ENCODE measurements around the gene UBXN4.
A peak's percentile ranks its signal among the peaks of the same experiment; 100 is the strongest.
"Not testable (repeated sequence)": the region's sequence is repeated elsewhere in the genome, so short reads cannot be mapped to it uniquely, and the experiment has no call there.

Gene UBXN4, protein sequence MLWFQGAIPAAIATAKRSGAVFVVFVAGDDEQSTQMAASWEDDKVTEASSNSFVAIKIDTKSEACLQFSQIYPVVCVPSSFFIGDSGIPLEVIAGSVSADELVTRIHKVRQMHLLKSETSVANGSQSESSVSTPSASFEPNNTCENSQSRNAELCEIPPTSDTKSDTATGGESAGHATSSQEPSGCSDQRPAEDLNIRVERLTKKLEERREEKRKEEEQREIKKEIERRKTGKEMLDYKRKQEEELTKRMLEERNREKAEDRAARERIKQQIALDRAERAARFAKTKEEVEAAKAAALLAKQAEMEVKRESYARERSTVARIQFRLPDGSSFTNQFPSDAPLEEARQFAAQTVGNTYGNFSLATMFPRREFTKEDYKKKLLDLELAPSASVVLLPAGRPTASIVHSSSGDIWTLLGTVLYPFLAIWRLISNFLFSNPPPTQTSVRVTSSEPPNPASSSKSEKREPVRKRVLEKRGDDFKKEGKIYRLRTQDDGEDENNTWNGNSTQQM

DNA sequence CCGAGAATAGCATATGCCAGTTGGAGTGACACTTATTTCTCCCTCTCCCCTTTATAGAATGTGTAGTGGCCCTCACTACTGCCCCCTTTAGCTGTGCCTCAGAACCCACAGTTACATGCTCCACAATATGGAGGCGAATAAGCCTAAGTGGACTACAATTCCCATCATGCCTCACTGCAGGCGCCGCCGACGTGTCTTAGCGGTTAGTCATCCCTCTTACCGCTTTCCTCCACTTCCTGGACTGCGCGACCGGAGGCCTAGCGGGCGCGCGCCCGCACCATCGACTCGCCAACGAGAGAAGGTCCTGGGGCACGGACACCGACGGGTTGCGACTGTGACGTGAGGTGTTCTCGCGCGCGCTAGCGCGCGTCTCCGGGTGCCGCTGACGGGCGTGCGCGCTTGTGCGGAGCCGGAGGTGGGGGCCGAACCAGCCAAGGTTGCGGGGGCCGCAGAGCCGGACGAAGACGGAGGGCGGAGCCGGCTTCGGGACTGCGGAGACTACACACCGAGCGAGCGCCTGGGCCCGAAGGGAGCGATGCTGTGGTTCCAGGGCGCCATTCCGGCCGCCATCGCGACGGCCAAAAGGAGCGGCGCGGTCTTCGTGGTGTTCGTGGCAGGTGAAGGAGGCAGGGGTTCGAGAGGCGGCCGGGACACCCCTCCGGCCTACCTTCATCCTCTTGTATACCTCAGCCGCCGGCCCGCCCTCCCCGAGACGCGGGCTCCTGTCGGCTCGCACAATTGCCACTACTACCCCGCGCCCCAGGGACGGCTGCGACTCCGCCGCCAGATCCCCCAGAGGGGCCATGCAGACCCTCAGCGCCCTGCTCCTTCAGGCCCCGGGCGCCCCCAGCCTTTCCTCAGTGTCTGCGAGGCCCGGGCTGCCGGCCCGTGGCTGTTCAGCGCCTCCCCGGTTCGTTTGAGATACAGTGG, at the start of gene UBXN4:
Gene UBXN4, plus strand, starts transcription at position 461 of the 930 bp plus-strand sequence. Its CDS starts 75 bp downstream, at position 536.
- peak; percentile 92 for DNase-seq

DNA sequence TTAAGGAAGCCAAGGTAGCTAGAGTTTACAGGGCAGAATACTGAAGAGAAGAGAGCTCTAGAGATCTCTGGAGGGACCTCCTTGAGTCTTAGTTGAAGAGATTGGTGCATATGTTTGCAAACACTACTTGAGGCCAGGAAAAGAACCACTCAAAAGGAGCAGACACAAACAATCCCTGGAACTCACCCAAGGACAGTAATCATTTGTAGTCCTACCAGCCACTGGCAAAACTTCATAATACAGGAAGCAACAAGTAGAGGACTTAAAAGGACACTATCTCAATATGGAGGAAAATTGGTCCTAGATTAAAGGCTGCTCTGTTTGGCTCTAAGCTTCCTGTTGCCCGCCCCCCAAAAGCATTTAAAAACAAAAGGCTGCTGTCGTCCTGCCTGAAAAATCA, 46.9 kb upstream of the UBXN4 start:
- DNase-seq: no peak

DNA sequence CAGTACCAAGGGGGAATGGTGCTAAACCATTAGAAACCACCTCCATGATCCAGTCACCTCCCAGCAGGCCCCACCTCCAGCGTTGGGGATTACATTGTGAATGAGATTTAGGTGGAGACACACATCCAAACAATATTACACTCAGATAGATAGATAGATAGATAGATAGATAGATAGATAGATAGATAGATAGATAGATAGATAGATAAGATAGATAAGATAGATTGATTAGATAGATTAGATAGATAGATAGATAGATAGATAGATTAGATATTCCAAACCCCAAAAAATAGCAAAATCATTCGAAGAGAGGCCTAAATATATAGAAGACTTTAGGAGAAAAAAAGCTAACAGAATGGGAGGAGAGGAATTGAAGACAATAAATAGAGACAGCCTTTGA, 42.8 kb upstream of the UBXN4 start:
- no peak for DNase-seq

DNA sequence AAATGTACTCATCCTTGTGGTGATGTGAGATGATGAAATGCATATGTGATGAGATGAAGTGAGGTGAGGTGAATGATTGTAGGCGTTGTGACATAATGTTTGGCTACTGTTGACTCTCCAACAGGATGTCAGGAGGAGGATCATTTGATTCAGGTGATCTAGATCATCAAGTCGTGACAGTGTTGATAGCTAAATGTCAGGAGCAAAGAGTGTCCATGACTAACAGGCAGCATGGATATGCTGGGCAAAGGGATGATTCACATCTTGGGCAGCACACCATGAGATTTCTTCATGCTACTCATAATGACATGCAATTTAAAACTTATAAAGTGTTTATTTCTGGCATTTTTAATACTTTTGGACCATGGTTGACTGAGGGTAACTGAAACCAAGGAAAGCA, 40.2 kb upstream of the UBXN4 start:
- no peak for DNase-seq

DNA sequence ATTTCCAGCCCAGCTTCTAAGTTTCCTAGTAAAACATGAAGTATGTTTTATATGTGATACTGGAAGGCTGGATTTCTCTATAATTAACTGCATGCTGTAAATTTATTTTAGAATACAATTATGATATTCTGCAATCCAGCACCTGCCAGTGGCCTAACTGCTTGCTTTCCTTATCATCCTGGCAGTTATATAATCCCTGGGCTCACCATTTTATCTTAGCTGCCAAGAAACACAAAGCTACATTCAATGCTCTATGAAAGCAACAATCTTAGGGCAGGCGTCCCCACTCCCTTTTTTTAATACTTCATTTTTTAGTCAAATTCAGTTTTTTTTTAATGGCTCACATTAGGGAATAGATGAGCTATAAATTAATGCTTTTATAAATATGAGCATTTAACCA, 38.4 kb upstream of the UBXN4 start:
- no peak for DNase-seq

DNA sequence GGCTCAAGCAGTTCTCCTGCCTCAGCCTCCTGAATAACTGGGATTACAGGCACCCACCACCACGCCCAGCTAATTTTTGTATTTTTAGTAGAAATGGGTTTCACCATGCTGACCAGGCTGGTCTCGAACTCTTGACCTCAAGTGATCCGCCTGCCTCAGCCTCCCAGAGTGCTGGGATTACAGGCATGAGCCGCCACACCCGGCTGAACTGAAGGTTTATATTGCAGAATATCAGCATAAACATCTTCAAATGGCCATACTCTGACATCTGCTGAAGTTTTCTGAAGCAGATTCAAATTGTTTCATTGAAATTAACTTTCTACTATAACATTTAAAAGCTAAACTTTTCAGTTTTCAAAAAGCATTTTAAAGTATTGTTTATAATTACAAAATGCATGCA, 37.6 kb upstream of the UBXN4 start:
- DNase-seq: not testable (repeated sequence)

DNA sequence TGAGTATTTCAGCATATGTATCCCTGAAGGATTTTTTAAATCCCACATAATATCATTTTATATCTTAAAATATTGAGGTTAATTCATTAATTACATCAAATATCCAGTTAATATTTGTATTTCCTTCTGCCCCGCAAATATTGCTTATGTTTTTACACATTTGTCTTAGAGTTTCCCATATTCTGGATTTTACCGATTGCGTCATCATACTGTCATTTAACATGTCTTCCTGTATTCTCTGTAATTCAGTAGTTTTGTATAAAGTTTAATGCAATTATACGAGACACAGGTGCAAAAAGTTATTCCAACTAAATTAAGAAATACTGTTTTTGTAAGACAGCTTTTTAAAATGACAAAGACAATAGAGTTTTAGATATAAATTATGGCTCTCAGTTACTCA, 33.5 kb upstream of the UBXN4 start:
- no peak for DNase-seq

DNA sequence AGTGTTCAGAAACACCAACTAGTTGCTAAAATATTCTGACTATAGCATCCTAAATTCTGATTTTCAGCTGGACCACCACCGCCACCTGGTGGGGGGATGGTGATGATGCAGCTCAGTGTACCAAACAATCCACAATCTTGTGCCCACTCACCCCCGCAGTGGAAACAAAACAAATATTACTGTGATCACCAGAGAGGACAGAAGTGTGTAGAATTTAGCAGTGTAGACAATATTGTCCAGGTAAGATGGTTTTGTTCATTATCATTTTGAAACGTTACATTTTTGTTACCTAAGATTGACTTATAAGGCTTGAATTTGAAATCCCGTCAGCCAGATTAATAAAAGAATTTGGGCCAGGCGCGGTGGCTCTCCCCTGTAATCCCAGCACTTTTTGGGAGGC, 31.7 kb upstream of the UBXN4 start:
- DNase-seq: peak; percentile 74

DNA sequence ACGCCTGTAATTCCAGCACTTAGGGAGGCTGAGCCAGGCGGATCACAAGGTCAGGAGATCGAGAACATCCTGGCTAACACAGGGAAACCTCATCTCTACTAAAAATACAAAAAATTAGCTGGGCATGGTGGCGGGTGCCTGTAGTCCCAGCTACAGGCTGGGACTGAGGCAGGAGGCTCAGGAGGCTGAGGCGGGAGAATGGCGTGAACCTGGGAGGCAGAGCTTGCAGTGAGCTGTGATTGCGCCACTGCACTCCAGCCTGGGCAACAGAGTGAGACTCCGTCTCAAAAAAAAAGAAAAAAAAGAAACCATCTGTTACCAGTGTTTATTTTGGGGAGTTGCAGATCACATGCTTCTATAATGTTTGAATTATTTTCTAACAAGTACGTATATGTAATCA, 26.6 kb upstream of the UBXN4 start:
- DNase-seq: not testable (repeated sequence)

DNA sequence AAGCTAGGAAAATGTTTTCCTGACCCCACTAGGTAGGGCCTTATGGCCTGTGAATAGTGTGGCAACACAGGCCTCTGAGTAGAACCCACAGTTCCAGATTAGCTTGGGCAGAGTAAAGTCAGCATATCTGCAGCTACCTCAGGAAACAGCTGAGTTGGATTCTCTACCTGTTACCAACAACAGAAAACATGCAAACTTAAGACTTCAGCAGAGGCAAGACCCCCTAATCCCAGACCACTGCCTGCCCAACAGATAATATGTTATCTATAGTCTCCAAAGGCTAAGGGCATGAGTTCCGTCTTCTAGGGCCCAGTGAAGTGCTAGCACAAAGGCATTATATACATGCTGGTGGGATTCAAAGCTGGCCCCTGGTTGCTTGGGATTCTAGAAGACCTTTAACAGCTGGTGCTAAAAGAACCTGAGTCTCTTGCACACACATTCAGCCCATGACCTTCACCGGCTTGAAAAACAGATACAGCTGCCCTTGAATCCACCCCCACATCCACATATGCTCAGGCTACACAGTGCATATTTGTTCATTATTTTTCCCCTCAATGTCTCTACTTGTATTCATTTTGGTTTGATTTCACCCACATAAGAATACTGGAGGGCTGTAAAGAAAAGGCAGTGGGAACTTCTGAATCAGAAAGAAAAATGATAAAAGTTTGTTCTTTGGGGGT, 13.5 kb upstream of the UBXN4 start:
- no peak for DNase-seq

DNA sequence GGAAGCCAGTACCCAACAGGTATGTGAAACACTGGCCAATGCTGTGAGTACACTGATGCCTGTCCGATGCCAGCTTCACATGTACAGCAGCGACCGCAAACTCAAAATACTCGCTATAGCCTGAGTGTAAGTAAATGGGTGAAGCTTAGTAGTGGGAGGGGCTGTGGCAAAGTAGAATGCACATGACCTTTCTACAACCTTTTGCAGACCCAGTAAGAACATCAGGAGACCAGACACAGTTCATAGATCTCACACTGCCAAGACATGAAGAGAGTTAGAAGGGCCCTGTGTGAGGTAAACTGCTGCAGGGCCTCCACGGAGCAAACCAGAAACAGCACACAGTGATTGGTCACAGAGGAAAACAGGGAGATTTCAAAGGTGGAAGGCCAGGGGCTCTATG, 9.1 kb upstream of the UBXN4 start:
- DNase-seq: no peak

DNA sequence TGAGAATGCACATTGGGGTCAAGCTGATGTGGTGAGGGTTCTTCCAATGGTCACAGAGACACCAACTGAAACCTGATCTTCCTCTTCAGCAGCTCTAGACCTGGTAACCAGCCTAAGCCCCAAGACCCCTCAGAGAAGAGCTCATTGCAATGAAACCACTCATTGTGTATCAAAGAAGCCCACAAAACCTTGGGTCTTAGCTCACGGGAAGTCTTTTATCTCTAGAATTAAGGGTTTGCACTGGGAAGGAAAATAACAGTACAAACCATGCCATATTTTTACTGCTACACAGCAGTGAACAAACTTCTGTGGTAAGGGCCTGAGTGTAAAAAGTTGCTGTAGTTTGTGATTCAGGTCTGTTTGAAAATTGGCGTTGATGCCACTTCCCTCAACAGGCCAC, 8.6 kb upstream of the UBXN4 start:
- DNase-seq: no peak

DNA sequence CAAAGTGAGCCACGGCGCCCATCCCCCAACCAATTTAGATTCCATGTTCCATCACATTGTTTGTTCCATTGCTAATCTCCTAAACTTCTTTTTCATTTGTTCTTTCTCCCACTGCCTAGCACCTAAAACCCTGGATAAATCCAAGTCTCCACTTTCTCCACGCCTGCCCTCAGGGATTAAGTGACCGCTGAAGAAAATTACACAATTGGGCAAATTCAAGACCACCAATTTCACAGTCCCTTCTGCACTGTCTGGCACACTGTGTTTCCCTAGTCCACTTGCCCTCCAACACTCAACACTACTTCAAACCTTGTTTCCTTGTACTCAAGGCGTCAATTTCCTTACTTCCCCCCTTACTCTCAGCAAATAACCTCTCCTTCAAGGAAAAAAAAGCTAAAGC, 5.1 kb upstream of the UBXN4 start:
- DNase-seq: no peak

DNA sequence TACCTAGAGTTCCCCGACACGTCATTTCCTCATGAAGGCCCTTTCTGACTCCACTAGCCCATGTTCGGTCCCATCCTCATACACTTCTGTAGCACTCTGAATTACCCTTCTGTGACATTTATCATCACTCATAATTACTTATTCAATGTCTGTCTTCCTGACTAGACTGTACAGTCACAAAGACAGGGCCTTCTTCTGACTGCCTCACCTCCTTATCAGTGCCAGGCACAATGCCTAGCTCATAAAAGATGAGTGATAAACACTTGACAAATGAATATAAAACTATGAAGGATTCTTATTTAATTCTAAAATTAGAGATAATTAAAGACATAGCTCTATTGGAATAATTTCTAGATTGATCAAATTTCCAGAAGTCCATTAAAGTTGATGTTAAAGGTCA, 1.4 kb upstream of the UBXN4 start:
- DNase-seq: no peak

DNA sequence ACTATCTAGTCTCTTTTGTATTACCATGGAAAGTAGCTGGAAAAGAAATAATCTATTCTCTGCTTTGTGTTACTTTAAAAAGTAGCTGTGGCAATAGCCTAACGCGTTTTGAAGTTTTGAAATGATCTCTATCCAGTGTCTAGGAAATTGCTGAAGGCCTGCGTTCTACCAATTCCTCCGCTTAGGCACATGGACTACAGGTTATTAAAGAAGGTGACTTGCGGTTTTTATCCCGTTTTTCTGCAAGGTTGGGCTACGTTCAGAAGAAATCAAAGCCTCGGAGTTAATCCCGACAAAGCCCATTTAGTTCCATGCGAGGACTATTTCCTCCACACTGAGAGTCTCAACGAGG, 636 bp upstream of the UBXN4 start:
- DNase-seq: no peak

DNA sequence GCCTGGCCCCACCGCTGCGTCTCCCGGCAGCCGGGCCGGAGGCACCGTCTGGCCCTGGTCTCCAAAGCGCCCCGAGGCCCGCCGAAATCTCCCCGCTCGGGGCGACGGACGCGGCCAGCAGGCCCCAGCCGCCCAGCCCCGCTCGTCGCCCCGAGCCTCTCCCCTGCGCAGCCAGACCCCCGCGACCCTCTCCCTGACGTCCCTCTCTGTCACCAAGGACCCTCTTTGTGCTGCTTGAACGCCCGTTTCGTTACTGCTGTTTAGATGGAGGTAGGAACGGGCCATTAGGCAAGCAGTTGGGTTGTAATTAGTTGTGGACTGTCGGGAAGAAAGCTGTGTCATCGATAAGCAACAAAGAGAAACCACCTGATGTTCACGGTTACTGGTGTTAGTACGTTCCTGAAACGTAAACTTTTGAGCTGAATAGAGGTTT, 686 bp downstream of the UBXN4 start:
- DNase-seq: no peak

DNA sequence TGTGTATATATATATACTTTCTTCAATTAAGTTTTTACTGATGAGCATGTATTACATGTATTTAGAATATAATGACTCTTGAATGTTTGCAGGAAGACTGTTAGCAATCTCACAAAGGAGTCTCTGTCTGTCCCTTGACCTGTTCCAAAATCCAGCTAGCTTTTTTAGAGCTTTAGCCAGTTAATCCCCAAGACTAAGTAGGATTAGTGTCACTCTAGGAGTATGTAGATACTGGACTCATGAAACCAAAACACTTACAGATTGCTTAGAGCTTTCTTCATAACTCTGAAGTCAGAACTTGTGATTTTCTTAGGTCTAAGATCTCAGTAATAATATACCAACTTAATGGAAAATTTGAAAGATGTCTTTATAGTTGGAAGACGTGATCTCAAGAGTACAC, 2.2 kb downstream of the UBXN4 start:
- no peak for DNase-seq

DNA sequence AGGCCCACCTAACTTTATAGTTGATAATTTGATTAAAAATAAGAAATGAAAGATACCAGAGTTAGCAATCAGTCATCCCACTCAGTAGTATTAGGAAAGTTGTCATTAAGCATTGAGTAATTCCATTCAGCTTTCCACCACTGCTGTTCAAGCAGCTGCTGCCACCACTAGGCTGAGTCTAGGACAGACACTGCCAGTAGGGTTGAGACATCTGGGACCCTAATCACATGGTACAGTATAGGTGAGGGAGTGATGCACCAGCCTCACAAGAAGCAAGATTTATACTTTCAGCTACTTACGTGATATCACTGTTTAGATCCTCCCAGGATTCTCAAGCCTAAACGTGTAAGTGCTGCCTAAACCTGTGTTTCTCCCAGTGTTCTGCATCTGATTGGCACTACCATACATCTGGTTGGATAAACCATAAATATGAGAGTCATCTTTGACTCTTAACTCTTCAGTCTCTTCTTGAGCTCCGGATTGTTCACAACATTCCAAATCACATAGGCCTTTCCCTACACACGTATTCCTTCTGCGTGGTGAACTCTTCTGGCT, 3.2 kb downstream of the UBXN4 start:
- DNase-seq: peak; percentile 23

DNA sequence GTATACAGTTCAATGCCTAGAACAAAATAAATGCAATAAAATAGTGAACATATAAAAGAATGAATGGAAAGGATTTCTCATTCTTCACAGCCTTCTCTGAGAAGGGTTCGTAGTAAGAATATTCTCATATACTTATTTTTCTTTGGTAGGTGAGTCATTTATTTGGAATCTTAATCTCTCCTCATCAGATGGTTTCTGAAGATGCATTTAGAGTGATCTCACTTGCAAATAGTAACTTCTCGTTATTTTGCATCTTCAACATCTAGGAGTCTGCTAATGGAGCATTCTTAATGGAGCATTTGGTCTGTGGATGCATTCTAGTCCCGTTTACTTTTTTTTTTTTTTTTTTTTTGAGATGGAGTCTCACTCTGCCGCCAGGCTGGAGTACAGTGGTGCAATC, 3.9 kb downstream of the UBXN4 start:
- no peak for DNase-seq

DNA sequence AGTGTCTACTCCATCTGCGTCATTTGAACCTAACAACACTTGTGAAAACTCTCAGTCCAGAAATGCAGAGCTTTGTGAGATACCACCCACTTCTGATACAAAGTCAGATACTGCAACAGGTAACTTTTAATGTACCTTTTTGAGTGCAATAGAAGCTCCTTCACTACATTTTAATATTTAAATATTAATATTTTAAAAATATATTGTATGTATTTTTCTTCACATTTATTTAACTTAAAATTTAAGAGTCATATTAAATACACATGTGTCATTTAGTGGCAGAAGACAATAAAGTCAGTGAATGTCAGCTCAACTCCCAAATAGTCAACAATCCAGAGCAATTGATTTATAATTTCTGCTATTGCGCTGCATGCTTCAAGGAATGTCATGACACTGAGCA, 13.9 kb downstream of the UBXN4 start:
- DNase-seq: no peak

DNA sequence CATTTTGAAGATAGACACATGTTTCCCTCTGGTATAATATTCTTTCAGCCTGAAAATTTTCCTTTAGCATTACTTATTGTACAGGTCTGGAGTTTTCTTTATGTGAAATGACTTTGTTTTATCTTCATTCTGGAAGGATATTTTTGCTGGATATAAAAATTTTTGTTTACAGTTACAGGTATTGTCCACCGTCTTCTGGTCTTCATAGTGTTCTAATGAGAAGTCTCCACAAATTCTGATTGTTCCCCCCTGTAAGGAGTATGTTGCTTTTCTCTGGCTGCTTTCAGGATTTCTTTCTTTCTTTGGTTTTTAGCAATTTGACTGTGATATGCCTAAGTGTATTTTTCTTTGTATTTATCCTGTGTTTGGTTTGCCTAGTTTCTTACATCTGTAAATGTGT, 15.0 kb downstream of the UBXN4 start:
- DNase-seq: no peak

DNA sequence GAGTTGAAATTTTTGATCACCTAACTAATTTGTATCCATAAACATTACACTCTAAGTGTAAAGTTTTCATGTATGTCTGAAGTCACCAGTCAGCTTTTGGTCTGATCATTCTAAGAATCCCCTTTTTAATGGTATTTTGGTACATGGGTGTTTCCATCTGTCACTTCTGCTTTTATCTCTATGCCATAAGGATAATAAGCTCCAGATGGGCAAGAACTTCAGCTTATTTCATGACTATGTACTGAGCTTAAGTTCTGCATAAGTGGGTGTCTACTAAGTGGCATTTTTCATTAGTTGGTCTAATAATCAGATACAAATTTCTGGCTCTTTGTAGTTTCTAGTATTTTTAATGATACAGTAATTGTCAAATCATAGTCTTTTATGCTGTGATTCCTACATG, 20.4 kb downstream of the UBXN4 start:
- no peak for DNase-seq

DNA sequence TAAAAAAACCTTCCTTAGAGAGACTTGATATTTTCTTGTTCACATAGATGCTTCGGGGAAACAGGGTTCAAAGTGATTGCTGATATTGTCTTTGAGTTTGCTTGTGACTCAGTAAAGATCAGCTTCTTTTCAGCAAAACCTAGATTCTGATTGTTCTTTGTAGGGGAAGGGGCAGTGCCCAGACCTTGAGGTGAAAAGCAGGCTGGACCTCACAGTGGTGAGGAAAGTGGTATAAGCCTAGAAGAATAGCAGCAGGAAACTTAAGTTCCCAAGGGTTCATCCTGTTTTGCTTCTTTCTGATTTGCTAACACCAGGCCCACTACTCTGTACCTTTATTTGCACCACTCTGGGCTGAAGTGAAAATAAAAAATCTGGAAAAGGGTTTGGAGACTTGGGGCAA, 20.9 kb downstream of the UBXN4 start:
- no peak for DNase-seq

Data from activated CD4-positive, alpha-beta T cell treated with anti-CD3 and anti-CD28 coated beads, Interleukin-2, amount 50 U/mL, for 1 hour (primary cell).